Ovary (tissue), 3 donors: Measurements from ENCODE around the gene LYPD8.

ENCODE experiments used
- CTCF ChIP-seq, 3 donors: fragments of 450-650 bp in 2 of 3; fragments of 200-600 bp in 1 of 3; IDR thresholded peaks; one replicate each; pipeline versions ENCODE4 v1.5.1 to v1.8.0; 2016 to 2022; ENCODE audit warnings: antibody characterized with exemption in 3 of 3, mild to moderate bottlenecking in 1 of 3
- EP300 ChIP-seq: sonication (generic); formaldehyde crosslinking; IDR thresholded peaks from one replicate; pipeline ENCODE4 v1.6.1; 2017; ENCODE audit warnings: antibody characterized with exemption
- POLR2A ChIP-seq: fragments of 450-650 bp; IDR thresholded peaks from one replicate; pipeline ENCODE4 v1.6.1; 2017; ENCODE audit warnings: antibody characterized with exemption, mild to moderate bottlenecking, moderate library complexity
- donor health status: DM: no; HTN: no; CAD: no.

GRCh38 chr1:248788327-248788726 is 32.8 kb upstream of the LYPD8 start:
- TF ChIP-seq CTCF (IDR thresholded peaks at IDR 0.05): no peak
- TF ChIP-seq POLR2A: no peak
- TF ChIP-seq EP300: no peak
